Mononuclear cell (primary cell): ENCODE data around the gene HOXA13. TPM values are rescaled to one million over a fixed set of nuclear protein-coding genes. Genes with fewer than 3 reads are reported as not detected.

ENCODE experiments used
- H3K27me3 ChIP-seq: 2 replicates; pipeline ENCODE4 v1.6.0; 2011; ENCODE audit warnings: low read length, control low read depth; ENCODE audit not compliant: insufficient read depth
- H3K4me1 ChIP-seq: 2 replicates; pipeline ENCODE4 v1.5.1; 2011; ENCODE audit warnings: mild to moderate bottlenecking, low read length, control low read depth; ENCODE audit not compliant: insufficient read depth
- H3K4me3 ChIP-seq: 2 replicates; pipeline ENCODE4 v1.5.1; 2011; ENCODE audit warnings: mild to moderate bottlenecking, low read length, moderate library complexity
- H3K9me3 ChIP-seq: 2 replicates; pipeline ENCODE4 v1.5.1; 2011; ENCODE audit warnings: low read depth, mild to moderate bottlenecking, control low read depth, low read length
- total RNA-seq: library from RNA; depleted of rRNA; stranded (reverse); fragments of >200 nt; gene quantifications from one replicate; pipeline ENCODE4 v1.2.3, GENCODE V29; 2012

The HOXA13 gene
- total RNA-seq = under 0.01 TPM

DNA sequence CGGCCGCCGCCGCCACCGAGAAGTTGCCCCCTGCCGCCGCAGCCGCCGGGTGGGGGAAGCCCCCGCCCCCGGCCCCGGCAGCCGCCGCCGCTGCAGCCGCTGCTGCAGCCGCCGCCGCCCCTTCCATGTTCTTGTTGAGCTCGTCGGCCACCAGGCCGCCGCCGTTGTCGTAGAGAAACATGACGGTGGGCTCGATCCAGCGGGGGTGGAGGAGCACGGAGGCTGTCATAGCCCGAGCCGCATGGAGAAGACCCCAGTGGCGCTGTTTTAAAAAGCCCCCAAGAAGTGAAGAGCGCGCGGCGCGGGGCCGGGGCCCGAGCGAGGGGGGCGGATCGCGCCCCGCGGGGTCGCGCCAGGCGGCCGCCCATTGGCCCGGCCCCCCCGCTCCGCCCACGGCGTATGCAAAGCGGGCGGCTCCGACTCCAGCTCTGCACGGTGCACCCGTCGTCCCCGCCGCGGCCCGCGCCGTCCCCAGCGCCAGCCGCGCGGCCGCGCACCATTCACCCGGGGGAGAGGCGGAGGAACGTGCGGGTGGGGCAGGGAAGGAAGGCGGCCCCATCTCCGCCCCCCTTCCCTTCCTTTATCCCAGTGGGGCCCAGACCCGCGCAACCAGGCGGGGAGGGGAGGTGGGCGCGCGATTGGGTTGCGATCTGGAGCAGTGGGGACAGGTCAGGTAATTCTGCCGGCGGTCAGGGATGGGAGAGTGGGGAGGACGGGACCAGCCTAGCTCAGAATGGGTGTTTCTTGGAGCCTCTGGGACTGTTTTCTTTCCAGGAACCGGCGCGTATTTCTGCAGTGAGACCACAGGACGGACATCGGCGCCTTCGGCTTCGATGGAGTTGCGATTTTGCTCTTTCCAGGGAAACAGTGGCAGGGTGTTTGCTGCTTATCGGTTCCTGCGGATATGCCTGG lies at the start of gene HOXA13:
HOXA13 (minus strand) TSS at position 243 of the 912 bp plus-strand sequence; CDS start at position 229, 14 bp downstream.
- Histone ChIP-seq H3K4me1 (peaks cover 43% of the 10 kb centered on the region), H3K9me3 (no peaks in the 10 kb centered on the region), H3K4me3 (no peak within 1 kb of the TSS), H3K27me3 (peaks cover 92% of the 10 kb centered on the region)

DNA sequence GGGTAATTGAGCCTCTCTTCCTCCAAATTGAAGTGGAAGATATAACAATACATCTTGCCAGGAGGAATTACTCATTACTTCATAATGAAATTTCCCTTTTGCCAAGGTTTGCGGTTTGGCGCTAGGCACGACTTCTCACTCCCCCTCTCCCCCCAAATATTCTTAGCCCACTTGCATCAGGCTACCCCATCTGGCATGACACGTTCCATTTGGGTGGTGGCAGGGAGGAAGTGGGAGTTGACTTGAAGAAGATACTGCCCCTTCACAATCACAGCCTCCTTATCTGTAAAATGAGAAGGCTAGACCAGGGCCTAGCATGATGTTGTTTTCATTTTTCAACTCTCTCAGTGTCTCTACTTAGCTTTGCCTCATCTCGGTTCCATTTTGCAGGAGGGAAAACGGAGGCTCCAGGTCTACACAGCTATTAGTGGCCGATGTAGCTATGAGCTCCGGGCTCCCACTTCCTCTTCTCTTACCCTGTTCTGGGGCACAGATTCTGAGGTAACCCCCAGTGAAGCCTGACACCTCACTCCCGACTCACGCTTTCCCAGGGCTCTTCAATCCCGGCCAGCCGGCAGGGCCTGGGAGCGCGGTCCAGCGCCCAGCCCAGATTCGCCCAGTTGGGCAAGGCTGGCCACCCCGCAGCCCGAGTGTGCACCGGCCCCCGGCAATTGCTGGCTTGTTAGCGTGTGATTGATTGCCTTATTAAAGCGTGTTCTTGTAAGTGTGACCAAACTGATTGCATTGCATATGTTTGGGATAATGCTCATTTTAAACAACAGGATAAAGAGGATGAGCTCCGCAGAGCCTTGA lies 49.2 kb upstream of the HOXA13 start:
- H3K27me3 ChIP-seq = peaks cover 98% of the 10 kb centered on the region
- no peak overlapping the region for H3K4me3 ChIP-seq
- H3K4me1 ChIP-seq = peaks cover 3% of the 10 kb centered on the region
- no peaks in the 10 kb centered on the region for H3K9me3 ChIP-seq

DNA sequence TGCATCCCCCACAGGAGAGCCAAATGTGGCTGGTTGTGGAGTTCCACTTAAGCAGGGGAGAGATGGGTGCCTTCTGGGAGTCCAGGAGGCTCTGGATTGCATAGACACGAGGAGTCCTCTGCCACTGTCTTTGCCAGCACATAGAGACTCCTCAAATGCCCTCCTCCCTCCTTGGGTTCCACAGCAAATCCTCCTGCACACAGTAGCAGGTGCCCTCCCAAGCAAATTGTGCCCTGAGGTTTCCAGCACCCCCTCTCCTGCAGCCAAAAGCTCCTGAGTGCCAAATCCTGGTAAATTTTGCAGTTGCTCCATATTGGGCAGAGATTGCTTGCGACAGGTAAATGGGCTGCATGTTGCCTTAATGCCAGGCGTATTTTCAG lies 48.5 kb upstream of the HOXA13 start:
- H3K27me3 ChIP-seq = peaks cover 98% of the 10 kb centered on the region
- no peaks in the 10 kb centered on the region for H3K9me3 ChIP-seq
- peaks cover 3% of the 10 kb centered on the region for H3K4me1 ChIP-seq
- H3K4me3 ChIP-seq = no peak overlapping the region

DNA sequence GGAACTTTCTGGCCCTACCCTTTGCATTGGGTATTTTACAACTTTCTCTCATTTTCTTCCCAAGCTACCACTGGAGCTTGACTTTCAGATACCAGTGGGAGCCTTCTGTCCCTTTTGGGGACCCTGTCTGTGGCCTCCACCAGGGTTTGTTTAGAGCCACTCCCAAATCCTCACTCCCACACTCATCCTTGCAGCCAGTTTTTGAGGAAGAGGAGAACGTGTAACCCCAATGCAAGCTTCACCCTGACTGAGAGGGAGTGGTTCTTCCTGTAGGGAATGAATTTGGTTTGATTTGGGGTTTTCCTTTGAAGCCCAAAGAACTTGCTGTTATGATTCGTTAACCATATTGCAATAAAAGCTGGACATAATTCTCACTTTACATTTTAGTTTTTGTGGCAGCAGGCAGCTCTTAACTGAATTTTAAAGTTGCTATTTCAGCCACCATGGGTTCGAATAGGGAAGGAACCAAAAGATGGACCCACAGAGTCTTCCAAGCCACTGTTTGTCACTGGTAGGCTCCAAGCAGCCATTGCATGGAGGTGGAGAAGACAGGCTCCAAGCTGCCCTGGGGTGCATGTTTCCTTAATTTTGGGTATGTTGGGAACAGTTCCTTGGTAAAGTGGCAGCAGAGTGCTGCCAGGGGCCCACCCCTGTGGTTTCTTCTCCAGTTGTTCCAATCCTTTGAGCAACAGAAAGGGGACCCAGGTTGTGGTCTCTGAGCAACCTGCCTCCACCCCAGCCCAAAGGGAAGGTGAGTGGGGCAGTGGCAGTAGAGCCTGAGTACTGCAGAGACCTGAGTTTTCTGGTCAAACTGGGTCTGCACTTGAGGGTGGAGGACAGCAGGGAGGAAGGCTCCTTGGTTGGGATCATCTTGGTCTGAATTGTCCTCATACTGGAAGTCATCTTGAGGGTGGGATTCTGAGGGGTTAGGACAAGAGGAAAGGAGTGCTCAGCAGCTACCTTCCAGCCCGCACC lies 47.8 kb upstream of the HOXA13 start:
- peaks cover 6% of the 10 kb centered on the region for H3K4me1 ChIP-seq
- H3K9me3 ChIP-seq = no peaks in the 10 kb centered on the region
- no peak overlapping the region for H3K4me3 ChIP-seq
- H3K27me3 ChIP-seq = peaks cover 98% of the 10 kb centered on the region

DNA sequence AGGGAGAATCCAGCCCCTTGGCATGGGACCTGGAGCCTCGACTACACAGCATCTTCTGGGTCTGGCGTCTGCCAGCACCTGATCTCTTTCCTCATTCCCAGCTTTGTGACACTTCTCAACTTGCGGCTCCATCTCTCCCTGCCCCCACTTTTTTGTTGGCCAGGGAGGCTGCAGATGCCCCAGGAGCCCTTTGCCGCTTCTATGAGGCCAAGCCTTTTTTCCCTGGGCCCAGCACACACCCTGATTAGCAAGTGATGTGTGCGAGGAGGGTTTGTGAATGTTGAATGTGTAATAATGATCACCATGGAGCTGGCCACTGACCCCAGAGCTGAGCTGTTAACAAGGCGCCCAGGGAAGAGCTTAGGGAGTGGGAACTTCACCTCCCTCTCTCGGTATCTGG lies 47.1 kb upstream of the HOXA13 start:
- no peak overlapping the region for H3K4me3 ChIP-seq
- no peaks in the 10 kb centered on the region for H3K9me3 ChIP-seq
- H3K4me1 ChIP-seq = peaks cover 9% of the 10 kb centered on the region
- H3K27me3 ChIP-seq = peaks cover 98% of the 10 kb centered on the region

DNA sequence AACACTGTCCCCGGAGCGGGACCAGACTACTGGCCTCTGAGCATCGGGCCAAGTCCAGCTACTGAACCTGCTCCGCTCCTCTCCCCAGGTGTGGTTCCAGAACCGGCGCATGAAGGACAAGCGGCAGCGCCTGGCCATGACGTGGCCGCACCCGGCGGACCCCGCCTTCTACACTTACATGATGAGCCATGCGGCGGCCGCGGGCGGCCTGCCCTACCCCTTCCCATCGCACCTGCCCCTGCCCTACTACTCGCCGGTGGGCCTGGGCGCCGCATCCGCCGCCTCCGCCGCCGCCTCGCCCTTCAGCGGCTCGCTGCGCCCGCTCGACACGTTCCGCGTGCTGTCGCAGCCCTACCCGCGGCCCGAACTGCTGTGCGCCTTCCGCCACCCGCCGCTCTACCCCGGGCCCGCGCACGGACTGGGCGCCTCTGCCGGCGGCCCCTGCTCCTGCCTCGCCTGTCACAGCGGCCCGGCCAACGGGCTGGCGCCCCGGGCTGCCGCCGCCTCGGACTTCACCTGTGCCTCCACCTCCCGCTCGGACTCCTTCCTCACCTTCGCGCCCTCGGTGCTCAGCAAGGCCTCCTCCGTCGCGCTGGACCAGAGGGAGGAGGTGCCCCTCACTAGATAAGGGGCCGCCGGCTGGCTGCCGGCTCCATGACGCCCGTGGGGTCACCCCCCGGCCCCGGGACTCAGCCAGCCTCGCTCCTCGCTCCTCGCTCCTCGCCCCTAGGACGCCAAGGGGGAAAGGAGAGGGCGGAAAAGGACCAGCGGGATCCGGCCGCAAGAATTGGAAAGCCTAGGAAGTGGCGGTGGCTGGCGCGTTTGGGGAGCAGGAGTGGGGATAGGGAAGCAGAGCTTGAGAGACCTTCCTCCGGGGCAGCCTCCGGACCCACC lies 46.2 kb upstream of the HOXA13 start:
- Histone ChIP-seq H3K9me3 (no peaks in the 10 kb centered on the region), H3K4me3 (no peak overlapping the region), H3K27me3 (peaks cover 98% of the 10 kb centered on the region), H3K4me1 (peaks cover 6% of the 10 kb centered on the region)

DNA sequence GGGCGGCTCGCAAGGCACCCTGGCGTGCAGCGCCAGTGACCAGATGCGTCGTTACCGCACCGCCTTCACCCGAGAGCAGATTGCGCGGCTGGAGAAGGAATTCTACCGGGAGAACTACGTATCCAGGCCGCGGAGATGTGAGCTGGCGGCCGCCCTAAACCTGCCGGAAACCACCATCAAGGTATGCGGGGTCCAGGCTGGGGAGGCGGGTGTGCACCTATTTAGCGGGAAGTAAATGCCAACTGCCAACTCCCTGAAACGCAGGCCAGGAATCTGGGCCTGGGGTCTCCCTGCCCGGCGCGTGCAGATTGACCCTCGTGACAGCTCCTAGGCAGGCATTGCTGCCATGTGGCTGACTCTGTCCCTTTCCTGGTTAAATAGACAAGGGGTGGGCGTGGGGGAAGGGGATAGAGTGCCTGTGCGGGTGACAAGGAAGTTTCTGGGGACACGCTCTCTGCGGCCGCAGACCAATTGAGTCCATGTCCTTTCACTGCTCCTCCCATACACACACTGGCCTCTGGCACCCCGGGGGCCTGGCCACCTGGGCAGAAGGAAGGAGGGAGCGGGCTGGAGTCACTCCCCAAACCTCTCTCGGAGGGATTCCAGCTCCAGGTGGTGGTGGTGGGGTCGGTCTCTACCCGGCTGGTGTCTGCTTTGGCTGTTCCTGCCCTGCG lies 45.4 kb upstream of the HOXA13 start:
- H3K4me3 ChIP-seq = no peak overlapping the region
- H3K9me3 ChIP-seq = no peaks in the 10 kb centered on the region
- peaks cover 98% of the 10 kb centered on the region for H3K27me3 ChIP-seq
- peaks cover 6% of the 10 kb centered on the region for H3K4me1 ChIP-seq

DNA sequence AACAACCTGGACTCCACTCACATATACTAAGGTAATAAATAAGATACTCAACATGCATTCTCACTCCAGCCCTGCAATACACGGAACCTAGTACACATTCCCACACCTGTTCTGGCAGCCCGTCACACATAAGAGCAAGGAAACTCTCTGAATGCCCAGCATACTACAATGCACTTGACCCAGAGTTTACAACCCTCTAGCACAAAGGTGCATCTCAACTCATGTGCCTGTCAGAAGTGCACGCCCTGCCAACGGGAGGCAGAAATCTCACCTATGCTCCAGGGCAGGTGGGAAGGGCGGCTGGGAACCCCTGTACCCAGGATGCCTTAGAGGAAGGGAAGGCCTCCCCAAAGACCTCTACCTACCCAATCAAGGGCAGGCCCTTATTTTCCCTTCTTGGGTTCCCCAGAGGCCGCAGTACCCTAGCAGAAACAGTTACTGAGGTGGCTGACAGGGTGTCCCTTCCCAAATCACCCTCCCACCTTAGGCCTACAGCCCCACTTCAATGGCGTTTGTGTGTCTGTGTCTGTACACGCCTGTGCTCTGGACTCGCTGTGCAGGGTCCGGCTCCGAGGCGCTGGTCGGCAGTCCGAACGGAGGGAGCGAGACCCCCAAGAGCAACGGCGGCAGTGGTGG lies 44.7 kb upstream of the HOXA13 start:
- H3K27me3 ChIP-seq = peaks cover 98% of the 10 kb centered on the region

DNA sequence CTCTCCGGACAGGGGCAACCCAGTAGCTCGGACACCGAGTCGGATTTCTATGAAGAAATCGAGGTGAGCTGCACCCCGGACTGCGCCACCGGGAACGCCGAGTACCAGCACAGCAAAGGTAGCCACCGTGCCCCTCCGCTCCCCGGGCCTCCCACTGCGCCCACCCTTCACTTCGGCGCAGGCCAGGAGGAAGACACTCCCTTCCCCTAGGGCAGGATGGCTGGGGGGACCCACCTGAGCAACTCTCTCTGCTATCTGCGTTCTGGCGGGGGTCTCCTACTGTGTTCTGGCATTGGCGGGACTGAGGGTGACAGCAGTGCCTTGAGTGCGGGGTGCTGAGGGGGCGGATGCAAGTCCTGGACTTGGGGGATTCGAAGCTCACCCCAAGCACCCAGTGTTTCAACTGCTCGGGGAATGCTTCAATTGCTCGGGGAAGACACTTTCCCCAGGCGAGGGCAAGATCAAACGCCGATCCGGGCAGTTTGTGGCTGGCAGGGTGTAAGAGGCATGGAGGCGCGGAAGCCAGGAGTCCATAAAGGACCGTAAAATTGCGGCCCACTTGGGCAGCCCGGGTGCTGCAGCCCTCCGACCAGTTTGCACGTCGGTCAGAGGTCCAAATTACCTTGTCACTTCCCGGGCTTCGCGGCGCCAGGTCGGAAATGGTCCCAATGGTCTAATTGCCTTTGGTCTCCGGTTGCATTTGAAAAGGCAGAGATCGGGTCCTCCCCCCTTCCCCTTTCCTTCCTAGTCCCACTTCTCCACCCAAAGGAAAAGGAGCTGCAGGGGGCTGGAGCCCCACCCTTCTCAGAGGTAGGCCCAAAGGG lies 43.7 kb upstream of the HOXA13 start:
- H3K9me3 ChIP-seq = no peaks in the 10 kb centered on the region
- no peak overlapping the region for H3K4me3 ChIP-seq
- peaks cover 96% of the 10 kb centered on the region for H3K27me3 ChIP-seq
- peaks cover 6% of the 10 kb centered on the region for H3K4me1 ChIP-seq

More for the DNA sequence above, 44.7 kb upstream of the HOXA13 start:
- peaks cover 6% of the 10 kb centered on the region for H3K4me1 ChIP-seq
- no peak overlapping the region for H3K4me3 ChIP-seq
- H3K9me3 ChIP-seq = no peaks in the 10 kb centered on the region

DNA sequence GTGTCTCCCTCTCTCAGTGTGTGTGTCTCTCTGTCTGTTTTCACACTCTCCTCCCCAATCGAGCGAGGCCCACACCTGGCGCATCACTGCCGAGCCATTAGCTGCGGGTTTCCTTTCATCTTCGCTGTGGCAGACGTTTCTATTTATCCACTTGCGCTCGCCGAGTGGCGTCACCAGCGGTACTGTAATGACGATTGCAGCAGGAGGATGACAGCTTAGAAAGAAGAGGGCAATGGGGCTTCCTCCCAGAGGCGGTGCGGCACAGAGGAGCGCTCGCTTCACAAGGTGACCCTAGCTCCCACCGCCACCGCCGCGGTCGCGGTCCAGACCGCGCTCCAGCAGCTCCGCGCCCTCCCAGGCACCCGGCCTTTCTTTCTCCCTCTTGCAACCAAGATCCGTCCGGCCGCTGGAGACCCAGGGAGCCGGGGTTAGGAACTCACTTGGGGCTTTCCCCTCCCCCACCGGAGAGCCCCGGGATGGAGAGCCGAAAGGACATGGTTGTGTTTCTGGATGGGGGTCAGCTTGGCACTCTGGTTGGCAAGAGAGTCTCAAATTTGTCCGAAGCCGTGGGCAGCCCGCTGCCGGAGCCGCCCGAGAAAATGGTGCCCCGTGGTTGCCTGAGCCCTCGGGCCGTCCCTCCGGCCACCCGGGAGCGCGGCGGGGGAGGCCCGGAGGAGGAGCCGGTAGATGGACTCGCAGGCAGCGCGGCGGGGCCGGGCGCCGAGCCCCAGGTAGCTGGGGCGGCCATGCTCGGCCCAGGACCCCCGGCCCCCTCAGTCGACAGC lies 42.9 kb upstream of the HOXA13 start, which contains the start of gene EVX1:
EVX1 (plus strand) TSS at position 248 of the 785 bp plus-strand sequence; CDS start at position 477, 229 bp downstream.
- H3K9me3 ChIP-seq = no peaks in the 10 kb centered on the region
- H3K27me3 ChIP-seq = peaks cover 96% of the 10 kb centered on the region
- peaks cover 6% of the 10 kb centered on the region for H3K4me1 ChIP-seq
- H3K4me3 ChIP-seq = no peak within 1 kb of the TSS

DNA sequence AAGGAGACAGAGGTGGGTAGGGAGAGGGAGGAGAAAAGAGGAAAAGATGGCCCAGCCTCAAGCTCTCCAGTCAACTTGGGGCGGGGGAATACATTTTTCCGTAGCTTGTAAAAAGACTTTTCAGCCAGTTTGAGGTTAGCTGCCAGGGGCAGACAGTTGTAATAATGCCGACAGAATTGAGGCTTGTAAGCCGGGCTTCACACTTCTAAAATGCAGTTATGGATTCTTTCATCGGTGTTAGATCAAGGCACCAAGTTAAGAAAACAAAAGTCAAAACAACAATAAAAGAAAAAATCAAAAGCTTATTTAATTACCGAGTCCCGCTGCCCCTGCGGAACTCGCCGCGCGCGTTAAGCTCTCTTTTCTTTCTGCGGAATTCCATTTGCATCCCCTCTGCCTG lies 42.3 kb upstream of the HOXA13 start:
- H3K4me3 ChIP-seq = no peak overlapping the region
- H3K9me3 ChIP-seq = no peaks in the 10 kb centered on the region
- H3K4me1 ChIP-seq = peaks cover 6% of the 10 kb centered on the region
- H3K27me3 ChIP-seq = peaks cover 96% of the 10 kb centered on the region
